HCT116 (cell line): ENCODE data around the gene COL12A1.

ENCODE experiments used
- CEBPB ChIP-seq: IDR thresholded peaks from 2 replicates; pipeline ENCODE4 v1.6.1; 2012; ENCODE audit warnings: low read depth
- CTCF ChIP-seq, 3 experiments: fragments of 200-600 bp in 1 of 3; sonication (generic) in 1 of 3; IDR thresholded peaks in 2 of 3; conservative IDR thresholded peaks in 1 of 3; 2 replicates each; pipeline ENCODE4 v1.5.1; 2012 to 2017; ENCODE audit warnings: low read depth in 2 of 3, low read length in 2 of 3, antibody characterized with exemption in 1 of 3, borderline replicate concordance in 1 of 3, control low read depth in 1 of 3, mild to moderate bottlenecking in 1 of 3, mixed read lengths in 1 of 3, mixed run types in 1 of 3, moderate library complexity in 1 of 3; ENCODE audit not compliant: insufficient read depth in 1 of 3
- EZH2 ChIP-seq: fragments of 200-600 bp; sonication (generic); IDR thresholded peaks from 2 replicates; pipeline ENCODE4 v1.6.1; 2017; ENCODE audit warnings: antibody characterized with exemption, mixed run types
- EZH2phosphoT487 ChIP-seq: fragments of 200-600 bp; IDR thresholded peaks from 2 replicates; pipeline ENCODE4 v1.6.1; 2018; ENCODE audit warnings: antibody characterized with exemption, borderline replicate concordance
- POLR2A ChIP-seq: IDR thresholded peaks from 2 replicates; pipeline ENCODE4 v1.7.0; 2011; ENCODE audit warnings: borderline replicate concordance; ENCODE audit not compliant: insufficient read depth, insufficient read length; ENCODE audit errors: extremely low read depth
- RAD21 ChIP-seq: IDR thresholded peaks from 2 replicates; pipeline ENCODE4 v1.6.1; 2012; ENCODE audit warnings: low read depth, mild to moderate bottlenecking
- ZFX ChIP-seq: fragments of 450-650 bp; IDR thresholded peaks from 2 replicates; pipeline ENCODE4 v1.6.1; 2017

- TF ChIP-seq RAD21 (no peak), EZH2 (no peak), EZH2phosphoT487 (no peak), CTCF (IDR thresholded peaks at IDR 0.05 in 2 of 3, conservative IDR thresholded peaks at IDR 0.05 in 1 of 3; ENCODE audit: borderline replicate concordance in 1 of 3, insufficient read depth in 1 of 3, low read depth in 2 of 3, low read length in 2 of 3) (no peak), POLR2A (no peak), ZFX (no peak), CEBPB (no peak)
These were observed 88.9 kb downstream of the COL12A1 start for GRCh38 chr6:75116946-75117345.
